ENCODE data around the gene KLHL22.

DNA sequence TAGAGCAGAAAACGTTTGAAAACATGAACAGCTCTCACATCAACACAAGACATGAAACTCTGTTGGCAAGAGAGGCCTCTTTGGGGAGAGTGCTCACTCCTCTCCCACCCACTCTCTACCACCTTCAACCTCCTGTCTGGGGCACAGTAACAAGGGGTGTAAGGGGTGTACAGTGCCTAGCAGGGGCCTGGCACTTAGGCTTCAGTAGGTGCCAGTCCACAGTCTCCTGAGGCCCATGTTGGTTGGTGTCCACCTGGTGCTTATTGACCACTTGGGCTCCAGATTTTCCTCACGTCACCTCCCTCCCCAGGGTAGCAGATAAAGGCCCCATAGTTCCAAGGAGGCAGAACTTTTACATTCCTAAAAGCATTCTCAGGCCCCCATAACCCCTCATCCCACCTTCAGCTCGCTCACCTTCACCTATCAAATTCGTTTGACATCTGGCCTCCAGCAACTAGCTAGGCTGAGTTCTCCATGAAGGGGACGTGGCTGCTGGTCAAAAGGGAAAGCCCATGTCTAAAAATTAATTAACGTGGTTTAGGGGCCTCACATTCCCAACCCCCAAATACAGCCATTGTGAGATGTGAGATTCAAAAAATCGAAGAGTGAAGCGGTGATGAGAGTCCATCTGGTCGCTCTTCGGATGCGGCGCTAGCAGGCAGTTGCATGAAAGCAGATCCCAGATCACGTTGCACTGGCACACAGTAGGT lies 11.1 kb upstream of the KLHL22 start:
- TF ChIP-seq, protein P1, sequence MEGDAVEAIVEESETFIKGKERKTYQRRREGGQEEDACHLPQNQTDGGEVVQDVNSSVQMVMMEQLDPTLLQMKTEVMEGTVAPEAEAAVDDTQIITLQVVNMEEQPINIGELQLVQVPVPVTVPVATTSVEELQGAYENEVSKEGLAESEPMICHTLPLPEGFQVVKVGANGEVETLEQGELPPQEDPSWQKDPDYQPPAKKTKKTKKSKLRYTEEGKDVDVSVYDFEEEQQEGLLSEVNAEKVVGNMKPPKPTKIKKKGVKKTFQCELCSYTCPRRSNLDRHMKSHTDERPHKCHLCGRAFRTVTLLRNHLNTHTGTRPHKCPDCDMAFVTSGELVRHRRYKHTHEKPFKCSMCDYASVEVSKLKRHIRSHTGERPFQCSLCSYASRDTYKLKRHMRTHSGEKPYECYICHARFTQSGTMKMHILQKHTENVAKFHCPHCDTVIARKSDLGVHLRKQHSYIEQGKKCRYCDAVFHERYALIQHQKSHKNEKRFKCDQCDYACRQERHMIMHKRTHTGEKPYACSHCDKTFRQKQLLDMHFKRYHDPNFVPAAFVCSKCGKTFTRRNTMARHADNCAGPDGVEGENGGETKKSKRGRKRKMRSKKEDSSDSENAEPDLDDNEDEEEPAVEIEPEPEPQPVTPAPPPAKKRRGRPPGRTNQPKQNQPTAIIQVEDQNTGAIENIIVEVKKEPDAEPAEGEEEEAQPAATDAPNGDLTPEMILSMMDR (IDR thresholded peaks at IDR 0.05; ENCODE audit: extremely low read depth in 1 of 2, insufficient read depth in 1 of 2, low read depth in 1 of 2, low read length in 2 of 2), result no peak
- TF ChIP-seq POLR2A (IDR thresholded peaks at IDR 0.05; ENCODE audit: low read depth, low read length), result no peak

Data from endothelial cell of umbilical vein (primary cell).